HG03103 (cell line): ENCODE results near the gene DAPP1.

Source experiments
- ATAC-seq: cut with Tn5 transposase; IDR thresholded peaks from one replicate; pipeline ENCODE4 v1.9.1; 2021; ENCODE audit warnings: low read depth; ENCODE audit not compliant: unreplicated experiment

The DAPP1 gene

GRCh38 chr4:99852199-99852749 is 35.6 kb downstream of the DAPP1 start:
- no peak for ATAC-seq

- no peak for ATAC-seq
Measured at GRCh38 chr4:99853190-99853589, 36.6 kb downstream of the DAPP1 start.

GRCh38 chr4:99853999-99854398 is 37.4 kb downstream of the DAPP1 start:
- no peak for ATAC-seq

- ATAC-seq: peak; percentile 43
Measured at GRCh38 chr4:99855678-99856077, 39.1 kb downstream of the DAPP1 start.

GRCh38 chr4:99856166-99856565 is 39.5 kb downstream of the DAPP1 start:
- no peak for ATAC-seq

- no peak for ATAC-seq
Measured at GRCh38 chr4:99857307-99857706, 40.7 kb downstream of the DAPP1 start.

GRCh38 chr4:99859618-99860017 is 43.0 kb downstream of the DAPP1 start:
- ATAC-seq: peak; percentile 37

GRCh38 chr4:99860521-99860920 is 43.9 kb downstream of the DAPP1 start:
- no peak for ATAC-seq

GRCh38 chr4:99861120-99861905 is 44.7 kb downstream of the DAPP1 start:
- peak; percentile 41 for ATAC-seq

GRCh38 chr4:99863804-99864203 is 47.2 kb downstream of the DAPP1 start:
- no peak for ATAC-seq

GRCh38 chr4:99868126-99868596 is 51.5 kb downstream of the DAPP1 start:
- ATAC-seq: no peak

- ATAC-seq: no peak
Measured at GRCh38 chr4:99872570-99872969, 55.9 kb downstream of the DAPP1 start.

GRCh38 chr4:99875071-99875470 is 58.4 kb downstream of the DAPP1 start:
- ATAC-seq: no peak

GRCh38 chr4:99876946-99877345 is 60.3 kb downstream of the DAPP1 start:
- no peak for ATAC-seq

- no peak for ATAC-seq
Measured at GRCh38 chr4:99878604-99879003, 62.0 kb downstream of the DAPP1 start.

GRCh38 chr4:99879458-99879857 is 62.8 kb downstream of the DAPP1 start:
- no peak for ATAC-seq

- ATAC-seq: no peak
Measured at GRCh38 chr4:99885063-99885664, 68.5 kb downstream of the DAPP1 start.

GRCh38 chr4:99885687-99886086 is 69.1 kb downstream of the DAPP1 start:
- no peak for ATAC-seq

GRCh38 chr4:99886146-99886545 is 69.5 kb downstream of the DAPP1 start:
- ATAC-seq: no peak

- no peak for ATAC-seq
Measured at GRCh38 chr4:99887837-99888236, 71.2 kb downstream of the DAPP1 start.

GRCh38 chr4:99891351-99891750 is 74.7 kb downstream of the DAPP1 start:
- ATAC-seq: no peak

GRCh38 chr4:99893029-99893428 is 76.4 kb downstream of the DAPP1 start:
- no peak for ATAC-seq
